ENCODE results near the gene VMP1.

GRCh38 chr17:59812139-59812538, 104.7 kb downstream of the VMP1 start:
- TF ChIP-seq, protein P1, sequence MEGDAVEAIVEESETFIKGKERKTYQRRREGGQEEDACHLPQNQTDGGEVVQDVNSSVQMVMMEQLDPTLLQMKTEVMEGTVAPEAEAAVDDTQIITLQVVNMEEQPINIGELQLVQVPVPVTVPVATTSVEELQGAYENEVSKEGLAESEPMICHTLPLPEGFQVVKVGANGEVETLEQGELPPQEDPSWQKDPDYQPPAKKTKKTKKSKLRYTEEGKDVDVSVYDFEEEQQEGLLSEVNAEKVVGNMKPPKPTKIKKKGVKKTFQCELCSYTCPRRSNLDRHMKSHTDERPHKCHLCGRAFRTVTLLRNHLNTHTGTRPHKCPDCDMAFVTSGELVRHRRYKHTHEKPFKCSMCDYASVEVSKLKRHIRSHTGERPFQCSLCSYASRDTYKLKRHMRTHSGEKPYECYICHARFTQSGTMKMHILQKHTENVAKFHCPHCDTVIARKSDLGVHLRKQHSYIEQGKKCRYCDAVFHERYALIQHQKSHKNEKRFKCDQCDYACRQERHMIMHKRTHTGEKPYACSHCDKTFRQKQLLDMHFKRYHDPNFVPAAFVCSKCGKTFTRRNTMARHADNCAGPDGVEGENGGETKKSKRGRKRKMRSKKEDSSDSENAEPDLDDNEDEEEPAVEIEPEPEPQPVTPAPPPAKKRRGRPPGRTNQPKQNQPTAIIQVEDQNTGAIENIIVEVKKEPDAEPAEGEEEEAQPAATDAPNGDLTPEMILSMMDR (IDR thresholded peaks at IDR 0.05; ENCODE audit: insufficient read depth, low read length, poor library complexity, severe bottlenecking), result no peak
- TF ChIP-seq EZH2phosphoT487 (conservative IDR thresholded peaks at IDR 0.05; ENCODE audit: low read length), result no peak
